Measurements from ENCODE around the gene DHX57.

Gene DHX57

DNA sequence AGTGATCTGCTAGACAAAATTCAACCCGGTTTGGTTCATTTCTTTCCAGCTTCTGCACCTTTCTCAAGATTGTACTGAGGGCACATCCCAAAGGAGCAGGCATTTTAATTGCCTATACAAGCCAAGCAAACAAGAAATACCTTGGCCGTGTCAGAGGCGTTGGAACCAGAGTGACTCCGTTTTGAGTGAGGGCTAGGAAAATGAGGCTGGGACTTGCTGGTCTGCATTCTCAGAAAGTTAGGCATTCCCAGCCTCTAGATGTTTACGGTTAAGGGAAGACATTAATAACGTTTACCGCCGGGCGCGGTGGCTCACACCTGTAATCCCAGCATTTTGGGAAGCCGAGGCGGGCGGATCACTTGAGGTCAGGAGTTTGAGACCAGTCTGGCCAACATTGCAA, 99.2 kb downstream of the DHX57 start:
- no peak overlapping the region for H3K4me3 ChIP-seq (replicated peaks; ENCODE audit: insufficient read depth, low read length)
- no peak for DNase-seq (ENCODE audit: low read depth in 1 of 2, low spot score in 1 of 2)
- H3K27me3 ChIP-seq (ENCODE audit: insufficient read depth, poor library complexity, severe bottlenecking) = no peaks in the 10 kb centered on the region
- TF ChIP-seq, protein P1, sequence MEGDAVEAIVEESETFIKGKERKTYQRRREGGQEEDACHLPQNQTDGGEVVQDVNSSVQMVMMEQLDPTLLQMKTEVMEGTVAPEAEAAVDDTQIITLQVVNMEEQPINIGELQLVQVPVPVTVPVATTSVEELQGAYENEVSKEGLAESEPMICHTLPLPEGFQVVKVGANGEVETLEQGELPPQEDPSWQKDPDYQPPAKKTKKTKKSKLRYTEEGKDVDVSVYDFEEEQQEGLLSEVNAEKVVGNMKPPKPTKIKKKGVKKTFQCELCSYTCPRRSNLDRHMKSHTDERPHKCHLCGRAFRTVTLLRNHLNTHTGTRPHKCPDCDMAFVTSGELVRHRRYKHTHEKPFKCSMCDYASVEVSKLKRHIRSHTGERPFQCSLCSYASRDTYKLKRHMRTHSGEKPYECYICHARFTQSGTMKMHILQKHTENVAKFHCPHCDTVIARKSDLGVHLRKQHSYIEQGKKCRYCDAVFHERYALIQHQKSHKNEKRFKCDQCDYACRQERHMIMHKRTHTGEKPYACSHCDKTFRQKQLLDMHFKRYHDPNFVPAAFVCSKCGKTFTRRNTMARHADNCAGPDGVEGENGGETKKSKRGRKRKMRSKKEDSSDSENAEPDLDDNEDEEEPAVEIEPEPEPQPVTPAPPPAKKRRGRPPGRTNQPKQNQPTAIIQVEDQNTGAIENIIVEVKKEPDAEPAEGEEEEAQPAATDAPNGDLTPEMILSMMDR (IDR thresholded peaks at IDR 0.05; ENCODE audit: insufficient read depth, low read length) = no peak
- TF ChIP-seq SPI1 (IDR thresholded peaks at IDR 0.05; ENCODE audit: borderline replicate concordance, low read depth) = no peak
- no peak for TF ChIP-seq GABPA (IDR thresholded peaks at IDR 0.05; ENCODE audit: low read depth)
- TF ChIP-seq, protein P2, sequence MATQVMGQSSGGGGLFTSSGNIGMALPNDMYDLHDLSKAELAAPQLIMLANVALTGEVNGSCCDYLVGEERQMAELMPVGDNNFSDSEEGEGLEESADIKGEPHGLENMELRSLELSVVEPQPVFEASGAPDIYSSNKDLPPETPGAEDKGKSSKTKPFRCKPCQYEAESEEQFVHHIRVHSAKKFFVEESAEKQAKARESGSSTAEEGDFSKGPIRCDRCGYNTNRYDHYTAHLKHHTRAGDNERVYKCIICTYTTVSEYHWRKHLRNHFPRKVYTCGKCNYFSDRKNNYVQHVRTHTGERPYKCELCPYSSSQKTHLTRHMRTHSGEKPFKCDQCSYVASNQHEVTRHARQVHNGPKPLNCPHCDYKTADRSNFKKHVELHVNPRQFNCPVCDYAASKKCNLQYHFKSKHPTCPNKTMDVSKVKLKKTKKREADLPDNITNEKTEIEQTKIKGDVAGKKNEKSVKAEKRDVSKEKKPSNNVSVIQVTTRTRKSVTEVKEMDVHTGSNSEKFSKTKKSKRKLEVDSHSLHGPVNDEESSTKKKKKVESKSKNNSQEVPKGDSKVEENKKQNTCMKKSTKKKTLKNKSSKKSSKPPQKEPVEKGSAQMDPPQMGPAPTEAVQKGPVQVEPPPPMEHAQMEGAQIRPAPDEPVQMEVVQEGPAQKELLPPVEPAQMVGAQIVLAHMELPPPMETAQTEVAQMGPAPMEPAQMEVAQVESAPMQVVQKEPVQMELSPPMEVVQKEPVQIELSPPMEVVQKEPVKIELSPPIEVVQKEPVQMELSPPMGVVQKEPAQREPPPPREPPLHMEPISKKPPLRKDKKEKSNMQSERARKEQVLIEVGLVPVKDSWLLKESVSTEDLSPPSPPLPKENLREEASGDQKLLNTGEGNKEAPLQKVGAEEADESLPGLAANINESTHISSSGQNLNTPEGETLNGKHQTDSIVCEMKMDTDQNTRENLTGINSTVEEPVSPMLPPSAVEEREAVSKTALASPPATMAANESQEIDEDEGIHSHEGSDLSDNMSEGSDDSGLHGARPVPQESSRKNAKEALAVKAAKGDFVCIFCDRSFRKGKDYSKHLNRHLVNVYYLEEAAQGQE (IDR thresholded peaks at IDR 0.05; ENCODE audit: insufficient replicate concordance, low read depth) = no peak
- no peak for TF ChIP-seq POLR2AphosphoS5 (IDR thresholded peaks at IDR 0.05; ENCODE audit: low read depth)
- H3K27ac ChIP-seq (replicated peaks) = no peak overlapping the region

DNA sequence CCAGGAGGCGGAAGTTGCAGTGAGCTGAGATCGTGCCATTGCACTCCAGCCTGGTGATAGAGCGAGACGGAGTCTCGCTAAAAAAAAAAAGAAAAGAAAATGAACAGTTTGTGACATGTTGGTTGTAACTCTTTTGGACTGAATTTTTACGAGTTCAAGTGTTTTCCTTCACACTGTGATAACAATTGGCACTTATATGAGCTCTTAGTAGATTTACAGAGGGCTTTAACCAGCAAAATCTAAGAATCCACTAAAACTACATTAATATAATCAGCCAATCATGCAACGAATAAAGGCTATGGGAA, 99.9 kb downstream of the DHX57 start:
- no peak overlapping the region for H3K27ac ChIP-seq (replicated peaks)
- no peak overlapping the region for H3K4me3 ChIP-seq (replicated peaks; ENCODE audit: insufficient read depth, low read length)
- TF ChIP-seq, protein P2 (IDR thresholded peaks at IDR 0.05; ENCODE audit: insufficient replicate concordance, low read depth) = no peak
- TF ChIP-seq POLR2AphosphoS5 (IDR thresholded peaks at IDR 0.05; ENCODE audit: low read depth) = no peak
- TF ChIP-seq SPI1 (IDR thresholded peaks at IDR 0.05; ENCODE audit: borderline replicate concordance, low read depth) = no peak
- TF ChIP-seq, protein P1 (IDR thresholded peaks at IDR 0.05; ENCODE audit: insufficient read depth, low read length) = no peak
- no peak for TF ChIP-seq GABPA (IDR thresholded peaks at IDR 0.05; ENCODE audit: low read depth)
- H3K27me3 ChIP-seq (ENCODE audit: insufficient read depth, poor library complexity, severe bottlenecking) = no peaks in the 10 kb centered on the region
- DNase-seq (ENCODE audit: low read depth in 1 of 2, low spot score in 1 of 2) = no peak

DNA sequence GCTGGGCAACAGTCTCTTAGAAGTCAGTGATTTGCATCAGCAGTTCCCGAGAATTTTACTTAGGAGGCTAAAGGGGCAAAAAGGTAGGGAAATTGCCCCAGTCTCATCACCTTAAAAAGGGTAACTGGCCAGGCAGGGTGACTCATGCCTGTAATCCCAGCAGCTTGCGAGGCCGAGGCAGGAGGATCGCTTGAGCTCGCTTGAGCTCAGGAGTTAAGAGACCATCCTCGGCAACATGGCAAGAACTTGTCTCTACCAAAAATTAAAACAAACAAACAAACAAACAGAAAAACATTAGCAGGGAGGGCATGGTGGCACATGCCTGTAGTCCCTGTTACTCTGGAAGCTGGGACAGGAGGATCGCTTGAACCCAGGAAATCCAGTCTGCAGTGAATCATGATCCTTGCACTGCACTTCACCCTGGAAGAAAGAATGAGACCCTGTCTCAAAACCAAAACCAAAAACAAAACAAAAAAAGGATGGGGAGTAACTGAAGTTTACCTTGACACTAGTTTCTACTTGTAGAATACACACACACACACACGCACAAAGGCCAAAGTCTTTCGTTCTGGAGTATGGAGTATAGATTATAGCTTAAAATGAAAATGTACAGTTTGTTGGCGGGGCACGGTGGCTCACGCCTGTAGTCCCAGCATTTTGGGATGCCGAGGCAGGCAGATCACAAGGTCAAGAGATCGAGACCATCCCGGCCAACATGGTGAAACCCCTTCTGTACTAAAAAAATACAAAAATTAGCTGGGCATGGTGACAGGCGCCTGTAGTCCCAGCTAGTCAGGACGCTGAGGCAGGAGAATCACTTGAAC, 100.4 kb downstream of the DHX57 start:
- DNase-seq (ENCODE audit: low read depth in 1 of 2, low spot score in 1 of 2) = no peak

More for the DNA sequence above, 100.4 kb downstream of the DHX57 start:
- TF ChIP-seq, protein P1 (IDR thresholded peaks at IDR 0.05; ENCODE audit: insufficient read depth, low read length) = no peak
- TF ChIP-seq, protein P2 (IDR thresholded peaks at IDR 0.05; ENCODE audit: insufficient replicate concordance, low read depth) = no peak
- TF ChIP-seq POLR2AphosphoS5 (IDR thresholded peaks at IDR 0.05; ENCODE audit: low read depth) (no peak), SPI1 (IDR thresholded peaks at IDR 0.05; ENCODE audit: borderline replicate concordance, low read depth) (no peak), GABPA (IDR thresholded peaks at IDR 0.05; ENCODE audit: low read depth) (no peak)
- no peak overlapping the region for H3K27ac ChIP-seq (replicated peaks)
- H3K27me3 ChIP-seq (ENCODE audit: insufficient read depth, poor library complexity, severe bottlenecking) = no peaks in the 10 kb centered on the region
- H3K4me3 ChIP-seq (replicated peaks; ENCODE audit: insufficient read depth, low read length) = no peak overlapping the region

All from HL-60 (cell line).